ENCODE results near the gene MTPN. TPM values are rescaled to one million over a fixed set of nuclear protein-coding genes. Genes with fewer than 3 reads are reported as not detected.

MTPN gene
- total RNA-seq, 4 donors from 2014 or later, result 76.6 to 80.2 (median 79.0) TPM

GRCh38 chr7:135990258-135990657 lies 13.1 kb upstream of the MTPN start:
- ATAC-seq, result no peak
- Histone ChIP-seq H3K9me3 (no peaks in the 10 kb centered on the region), H3K27me3 (no peaks in the 10 kb centered on the region), H3K4me3 (no peak overlapping the region), H3K4me1 (no peaks in the 10 kb centered on the region), H3K36me3 (no peaks in the 10 kb centered on the region), H3K27ac (no peak overlapping the region)
- TF ChIP-seq EP300 (IDR thresholded peaks at IDR 0.05) (no peak), CTCF (IDR thresholded peaks at IDR 0.05) (no peak), POLR2AphosphoS5 (IDR thresholded peaks at IDR 0.05) (no peak), POLR2A (IDR thresholded peaks at IDR 0.05) (no peak)
- WGBS, 2 donors (ENCODE audit: low coverage in 1 of 2), result 50 to 100% methylated on average over 1 of the region's 1 CpG

- H3K27ac ChIP-seq, result no peak overlapping the region
- WGBS, 2 donors (ENCODE audit: low coverage in 1 of 2), result 33 to 71% methylated on average over 2 to 4 of the region's 8 CpGs
- H3K4me1 ChIP-seq, result no peaks in the 10 kb centered on the region
- TF ChIP-seq POLR2A (IDR thresholded peaks at IDR 0.05), result no peak
- no peak for TF ChIP-seq CTCF (IDR thresholded peaks at IDR 0.05)
- TF ChIP-seq EP300 (IDR thresholded peaks at IDR 0.05), result no peak
- TF ChIP-seq POLR2AphosphoS5 (IDR thresholded peaks at IDR 0.05), result no peak
- H3K9me3 ChIP-seq, result no peaks in the 10 kb centered on the region
- H3K27me3 ChIP-seq, result no peaks in the 10 kb centered on the region
- H3K4me3 ChIP-seq, result no peak overlapping the region
- no peaks in the 10 kb centered on the region for H3K36me3 ChIP-seq
- ATAC-seq, result no peak
These were observed 4.9 kb upstream of the MTPN start for GRCh38 chr7:135981958-135982646.

- whole genome bisulfite sequencing, 2 donors (ENCODE audit: low coverage in 1 of 2), result 51 to 79% methylated on average over 3 of the region's 3 CpGs
- Histone ChIP-seq H3K27me3 (no peaks in the 10 kb centered on the region), H3K9me3 (no peaks in the 10 kb centered on the region), H3K36me3 (no peaks in the 10 kb centered on the region), H3K4me1 (peaks cover 3 to 8% (median 5%) of the 10 kb centered on the region in 3 donors), H3K4me3 (no peak overlapping the region), H3K27ac (peak overlapping the region in 3 of 4 donors; percentile 41 to 58 (median 48))
- no peak for ATAC-seq
- no peak for TF ChIP-seq POLR2A (IDR thresholded peaks at IDR 0.05)
- TF ChIP-seq POLR2AphosphoS5 (IDR thresholded peaks at IDR 0.05), result no peak
- TF ChIP-seq CTCF (IDR thresholded peaks at IDR 0.05), result no peak
- TF ChIP-seq EP300 (IDR thresholded peaks at IDR 0.05), result no peak
These were observed 3.6 kb upstream of the MTPN start for GRCh38 chr7:135980665-135981180.

GRCh38 chr7:135980012-135980551 lies 2.9 kb upstream of the MTPN start:
- H3K4me3 ChIP-seq, result no peak overlapping the region
- no peaks in the 10 kb centered on the region for H3K9me3 ChIP-seq
- WGBS, 2 donors (ENCODE audit: low coverage in 1 of 2), result 44 to 48% methylated on average over 2 of the region's 2 CpGs
- ATAC-seq, result no peak
- H3K27ac ChIP-seq, result peak overlapping the region in 3 of 4 donors; percentile 41 to 58 (median 48)
- H3K27me3 ChIP-seq, result no peaks in the 10 kb centered on the region
- H3K4me1 ChIP-seq, result peaks cover 3 to 14% (median 6%) of the 10 kb centered on the region in 3 donors
- TF ChIP-seq EP300 (IDR thresholded peaks at IDR 0.05), result no peak
- TF ChIP-seq CTCF (IDR thresholded peaks at IDR 0.05), result no peak
- TF ChIP-seq POLR2AphosphoS5 (IDR thresholded peaks at IDR 0.05), result no peak
- TF ChIP-seq POLR2A (IDR thresholded peaks at IDR 0.05), result no peak
- H3K36me3 ChIP-seq, result no peaks in the 10 kb centered on the region

Data from gastroesophageal sphincter (tissue), 4 donors.